ENCODE measurements around the gene C2CD4B.

C2CD4B gene

GRCh38 chr15:62165104-62165792 lies at the start of gene C2CD4B:
C2CD4B (minus strand) TSS chr15:62165285; CDS start chr15:62164984, 301 bp downstream.
- DNase-seq = no peak

GRCh38 chr15:62212741-62213140 lies 47.7 kb upstream of the C2CD4B start:
- DNase-seq = no peak

- DNase-seq = no peak
Observed at GRCh38 chr15:62211348-62211747, 46.3 kb upstream of the C2CD4B start.

GRCh38 chr15:62209821-62210220 lies 44.7 kb upstream of the C2CD4B start:
- no peak for DNase-seq

GRCh38 chr15:62209322-62209721 lies 44.2 kb upstream of the C2CD4B start:
- no peak for DNase-seq

GRCh38 chr15:62208884-62209283 lies 43.8 kb upstream of the C2CD4B start:
- no peak for DNase-seq

- no peak for DNase-seq
Observed at GRCh38 chr15:62208367-62208766, 43.3 kb upstream of the C2CD4B start.

GRCh38 chr15:62190675-62191074 lies 25.6 kb upstream of the C2CD4B start:
- DNase-seq = no peak

- no peak for DNase-seq
Observed at GRCh38 chr15:62190274-62190673, 25.2 kb upstream of the C2CD4B start.

GRCh38 chr15:62188744-62189143 lies 23.7 kb upstream of the C2CD4B start:
- no peak for DNase-seq

- DNase-seq = no peak
Observed at GRCh38 chr15:62187910-62188309, 22.8 kb upstream of the C2CD4B start.

- DNase-seq = no peak
Observed at GRCh38 chr15:62187425-62187824, 22.3 kb upstream of the C2CD4B start.

GRCh38 chr15:62186578-62186977 lies 21.5 kb upstream of the C2CD4B start:
- DNase-seq = no peak

GRCh38 chr15:62183130-62183529 lies 18.0 kb upstream of the C2CD4B start:
- DNase-seq = no peak

GRCh38 chr15:62173215-62173614 lies 8.1 kb upstream of the C2CD4B start:
- no peak for DNase-seq

GRCh38 chr15:62171882-62172281 lies 6.8 kb upstream of the C2CD4B start:
- DNase-seq = no peak

- DNase-seq = no peak
Observed at GRCh38 chr15:62165793-62166375, 799 bp upstream of the C2CD4B start.

- no peak for DNase-seq
Observed at GRCh38 chr15:62164396-62165103, 535 bp downstream of the C2CD4B start.

- no peak for DNase-seq
Observed at GRCh38 chr15:62164014-62164395, 1.1 kb downstream of the C2CD4B start.

- no peak for DNase-seq
Observed at GRCh38 chr15:62163397-62164013, 1.6 kb downstream of the C2CD4B start.

- DNase-seq = no peak
Observed at GRCh38 chr15:62153228-62153627, 11.9 kb downstream of the C2CD4B start.

GRCh38 chr15:62150445-62150844 lies 14.6 kb downstream of the C2CD4B start:
- DNase-seq = no peak

- DNase-seq = no peak
Observed at GRCh38 chr15:62149729-62150128, 15.4 kb downstream of the C2CD4B start.

GRCh38 chr15:62147551-62147950 lies 17.5 kb downstream of the C2CD4B start:
- DNase-seq = no peak

Measured in COR-L47 (cell line).